GM18858 (cell line): ENCODE results near the gene DPCD.

Experiments used
- ATAC-seq: cut with Tn5 transposase; IDR thresholded peaks from one replicate; pipeline ENCODE4 v1.9.1; 2021; ENCODE audit not compliant: unreplicated experiment

The DPCD gene

GRCh38 chr10:101567165-101568006 lies 20.7 kb upstream of the DPCD start:
- ATAC-seq = no peak

GRCh38 chr10:101568054-101568745 lies 19.9 kb upstream of the DPCD start:
- ATAC-seq = no peak

GRCh38 chr10:101569323-101569621 lies 18.8 kb upstream of the DPCD start:
- no peak for ATAC-seq

GRCh38 chr10:101569622-101570427 lies 18.3 kb upstream of the DPCD start:
- ATAC-seq = no peak

GRCh38 chr10:101570428-101571270 lies 17.5 kb upstream of the DPCD start:
- ATAC-seq = no peak

GRCh38 chr10:101571271-101571925 lies 16.7 kb upstream of the DPCD start:
- no peak for ATAC-seq

GRCh38 chr10:101572126-101572525 lies 16.0 kb upstream of the DPCD start:
- ATAC-seq = no peak

- no peak for ATAC-seq
Measured at GRCh38 chr10:101572785-101573184, 15.3 kb upstream of the DPCD start.

GRCh38 chr10:101573885-101574753 lies 14.0 kb upstream of the DPCD start:
- no peak for ATAC-seq

GRCh38 chr10:101575091-101575490 lies 13.0 kb upstream of the DPCD start:
- ATAC-seq = no peak

- no peak for ATAC-seq
Measured at GRCh38 chr10:101575580-101576210, 12.4 kb upstream of the DPCD start.

- no peak for ATAC-seq
Measured at GRCh38 chr10:101576211-101576863, 11.8 kb upstream of the DPCD start.

- no peak for ATAC-seq
Measured at GRCh38 chr10:101577121-101577871, 10.8 kb upstream of the DPCD start.

- no peak for ATAC-seq
Measured at GRCh38 chr10:101578192-101578591, 9.9 kb upstream of the DPCD start.

- ATAC-seq = no peak
Measured at GRCh38 chr10:101578803-101579515, 9.2 kb upstream of the DPCD start.

- no peak for ATAC-seq
Measured at GRCh38 chr10:101579516-101579870, 8.6 kb upstream of the DPCD start.
